ENCODE results near the gene FAM72D. TPM values are rescaled to one million over a fixed set of nuclear protein-coding genes. Genes with fewer than 3 reads are reported as not detected.
A peak's percentile ranks its signal among the peaks of the same experiment; 100 is the strongest.
"Not testable (repeated sequence)": the region's sequence is repeated elsewhere in the genome, so short reads cannot be mapped to it uniquely, and the experiment has no call there.

FAM72D gene
- total RNA-seq, 1 donor, result 0.27 TPM

DNA sequence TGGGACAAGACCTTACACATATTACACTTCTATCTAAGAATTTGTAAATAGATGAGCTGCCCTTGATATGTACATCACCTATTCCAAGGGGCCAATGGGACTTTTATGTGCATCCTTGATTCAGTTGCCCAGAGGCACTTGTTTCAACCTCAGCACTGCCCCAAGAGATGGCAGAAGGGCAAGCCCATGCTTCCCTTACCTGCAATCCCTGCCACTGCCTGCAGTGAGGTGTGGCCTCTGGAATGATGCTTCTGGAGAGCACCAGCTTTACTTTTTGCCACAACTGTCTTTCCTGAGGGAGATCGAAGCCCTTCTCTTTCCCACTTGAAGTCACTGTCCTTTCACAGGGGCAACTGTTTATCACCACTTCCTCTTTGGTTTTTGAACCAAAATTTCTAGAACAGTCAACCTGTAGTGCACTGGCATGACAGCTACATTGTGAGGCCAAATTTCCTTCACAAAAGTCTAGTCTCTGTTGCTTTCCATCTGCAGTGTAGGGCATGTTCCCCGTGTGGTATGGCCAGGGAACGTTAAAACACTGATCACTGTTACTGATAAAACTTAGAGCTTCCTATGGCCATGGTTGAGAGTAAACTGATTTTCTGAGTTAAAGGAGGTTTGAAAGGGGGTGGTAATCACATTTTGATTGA is 48.6 kb downstream of the FAM72D start:
- DNase-seq (ENCODE audit: low read depth in 2 of 3, low spot score in 2 of 3), result not testable (repeated sequence)

DNA sequence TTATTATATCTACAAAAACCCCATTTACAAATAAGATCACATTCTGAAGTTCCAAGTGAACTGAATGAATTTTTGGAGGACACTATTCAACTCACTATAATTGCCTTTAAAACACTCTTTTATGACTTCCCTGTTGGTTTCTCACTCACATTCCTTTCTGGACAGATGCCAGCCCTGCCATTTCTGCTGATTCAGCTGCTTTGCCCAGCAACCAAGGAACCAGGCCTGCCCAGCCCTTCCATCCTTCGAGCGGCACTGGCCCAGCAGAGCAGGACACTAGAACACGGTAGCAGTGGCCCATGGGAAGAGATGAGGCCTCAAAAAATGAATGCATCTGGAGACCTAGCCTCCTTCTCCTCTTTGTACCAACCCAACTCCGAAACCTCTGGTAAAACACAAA is 50.5 kb downstream of the FAM72D start:
- DNase-seq (ENCODE audit: low read depth in 2 of 3, low spot score in 2 of 3), result peak in 1 of 3 donors; percentile 3

DNA sequence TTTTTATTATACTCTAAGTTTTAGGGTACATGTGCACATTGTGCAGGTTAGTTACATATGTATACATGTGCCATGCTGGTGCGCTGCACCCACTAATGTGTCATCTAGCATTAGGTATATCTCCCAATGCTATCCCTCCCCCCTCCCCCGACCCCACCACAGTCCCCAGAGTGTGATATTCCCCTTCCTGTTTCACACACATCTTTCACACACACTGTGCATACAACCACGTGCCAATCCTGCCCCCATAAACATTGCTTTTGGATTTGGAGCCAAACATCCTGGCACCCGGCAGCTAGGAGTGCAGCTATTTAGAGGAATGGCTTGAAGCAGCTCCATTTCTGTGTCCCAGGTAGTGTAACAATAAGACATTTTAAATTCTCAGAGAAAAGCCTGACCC is 51.4 kb downstream of the FAM72D start:
- not testable (repeated sequence) for DNase-seq (ENCODE audit: low read depth in 2 of 3, low spot score in 2 of 3)

DNA sequence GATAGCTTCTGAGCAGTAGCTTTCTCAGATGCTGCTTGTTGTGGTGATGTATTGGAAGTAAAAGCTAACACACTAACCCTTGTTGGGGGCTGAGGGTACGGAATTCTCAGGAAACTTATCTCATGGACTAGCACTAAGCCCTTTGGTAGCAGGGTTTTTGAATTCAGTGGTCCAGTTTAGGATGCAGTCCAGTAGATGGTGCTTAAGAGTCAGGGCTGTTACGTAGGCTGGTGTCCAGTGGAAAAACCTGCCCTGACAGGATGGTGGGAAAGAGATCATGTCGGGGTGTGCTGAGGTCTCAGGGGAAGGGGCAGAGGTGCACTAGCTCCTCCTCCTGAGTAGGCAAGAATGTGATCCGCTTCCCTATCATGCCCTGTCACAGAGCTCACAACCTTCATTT is 59.6 kb downstream of the FAM72D start:
- not testable (repeated sequence) for DNase-seq (ENCODE audit: low read depth in 2 of 3, low spot score in 2 of 3)

DNA sequence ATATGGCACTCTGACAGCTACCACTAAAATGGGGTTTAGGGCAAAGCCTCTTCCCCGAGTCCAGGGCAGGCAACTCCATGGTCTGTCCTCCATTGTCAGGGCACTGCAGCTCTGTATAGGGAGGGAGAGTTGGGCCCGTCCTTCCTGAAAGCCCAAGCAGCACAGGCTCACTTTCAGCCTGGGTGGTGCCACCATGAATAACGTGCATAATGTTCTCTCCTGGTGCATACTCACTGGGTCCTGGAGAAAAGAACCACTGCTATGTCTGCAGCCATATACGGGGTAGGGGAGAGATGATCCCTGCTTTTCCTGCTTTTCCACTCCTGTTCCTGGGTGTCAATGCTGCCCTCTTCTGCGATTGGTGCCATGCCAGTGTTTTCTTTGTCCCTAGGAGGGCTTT is 60.1 kb downstream of the FAM72D start:
- DNase-seq (ENCODE audit: low read depth in 2 of 3, low spot score in 2 of 3), result not testable (repeated sequence)

DNA sequence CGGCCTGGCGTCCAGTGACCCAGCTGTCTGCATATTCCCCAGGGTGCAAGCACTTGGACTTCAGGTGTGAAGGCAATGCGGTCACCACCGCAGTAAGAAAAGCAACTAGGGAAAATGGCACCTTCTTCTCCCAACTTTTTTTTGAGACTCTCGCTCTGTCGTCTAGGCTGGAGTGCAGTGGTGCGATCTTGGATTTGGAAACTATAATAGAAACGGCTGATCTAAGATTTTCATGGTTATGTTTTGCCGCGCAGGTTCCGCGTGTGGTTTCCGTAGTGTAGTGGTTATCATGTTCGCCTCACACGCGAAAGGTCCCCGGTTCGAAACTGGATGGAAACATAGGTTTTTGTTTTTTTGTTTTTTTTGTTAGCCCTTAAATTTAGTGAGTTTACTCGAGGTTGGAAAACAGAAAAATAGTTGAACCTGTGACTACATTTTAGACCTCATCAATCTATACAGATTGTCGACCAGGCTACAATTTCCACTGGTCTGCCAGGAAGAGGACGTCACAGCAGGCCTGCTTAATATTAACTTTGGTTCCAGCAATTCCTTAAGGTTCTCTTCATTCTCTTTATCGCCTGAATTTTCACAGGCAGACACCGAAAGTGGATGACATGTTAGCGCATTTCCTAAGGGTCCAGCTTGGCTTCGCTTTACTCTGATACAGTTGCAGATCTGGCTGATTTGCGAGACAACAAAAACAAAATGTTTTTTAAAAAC is 61.3 kb downstream of the FAM72D start:
- DNase-seq (ENCODE audit: low read depth in 2 of 3, low spot score in 2 of 3), result peak; percentile 7 to 87 (median 46)

DNA sequence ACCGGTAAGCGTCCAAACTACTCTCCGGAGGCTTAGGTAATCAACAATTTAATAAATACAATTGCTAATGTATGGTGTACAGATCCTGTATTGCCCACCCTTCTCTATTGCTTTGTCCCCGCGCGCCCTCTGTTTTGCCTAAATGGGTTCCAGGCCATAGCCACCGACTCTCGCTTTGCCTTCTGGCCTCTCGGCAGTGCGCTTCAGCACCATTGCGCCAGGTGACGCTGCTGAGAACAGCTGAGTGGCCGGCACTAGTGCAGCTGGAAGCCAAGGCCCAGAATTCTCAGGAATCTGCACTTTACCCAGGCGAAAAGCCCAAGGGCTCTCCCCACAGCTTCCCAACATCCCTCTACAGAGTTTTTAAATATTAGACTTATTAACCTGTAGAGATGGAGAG is 61.9 kb downstream of the FAM72D start:
- DNase-seq (ENCODE audit: low read depth in 2 of 3, low spot score in 2 of 3), result not testable (repeated sequence)

DNA sequence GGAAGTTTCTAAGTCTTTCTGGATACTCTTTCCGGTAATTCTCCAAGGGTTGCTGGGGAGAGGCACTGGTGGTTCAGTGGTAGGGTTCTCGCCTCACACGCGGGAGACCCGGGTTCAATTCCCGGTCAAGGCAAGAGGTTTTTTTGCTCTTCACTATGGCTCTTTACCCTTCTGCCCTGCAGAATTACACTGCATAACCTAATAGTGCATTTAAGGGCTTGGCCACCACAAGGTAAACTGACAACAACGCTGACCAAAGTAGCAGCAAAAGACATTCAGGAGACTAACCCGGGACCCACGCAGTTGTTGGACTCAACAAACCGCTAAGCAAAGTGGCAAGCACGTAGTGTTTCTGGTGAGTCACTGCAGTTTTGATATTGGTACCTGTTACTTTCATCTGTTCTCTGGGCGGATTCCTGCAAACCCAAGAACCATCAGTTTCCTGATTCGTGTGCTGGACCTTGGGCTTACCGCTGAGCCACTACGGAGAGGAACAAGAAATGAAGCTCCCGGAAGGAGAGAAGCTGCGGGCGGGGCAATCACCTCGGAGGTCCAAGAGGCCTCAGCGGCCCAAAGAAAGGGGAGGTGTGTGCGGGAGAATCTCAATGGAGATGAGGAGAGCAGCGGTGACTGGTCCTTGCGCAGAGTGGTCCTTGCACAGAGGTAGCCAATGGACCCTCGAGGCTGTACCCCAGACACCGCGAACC is 65.4 kb downstream of the FAM72D start:
- not testable (repeated sequence) for DNase-seq (ENCODE audit: low read depth in 2 of 3, low spot score in 2 of 3)

Other genes starting within 250 kb of the FAM72D start
- gene SRGAP2B, start 646 bp upstream of the FAM72D start, total RNA-seq, result 4.6 TPM
- gene PPIAL4D, start 146.2 kb downstream of the FAM72D start, total RNA-seq, result not detected

Data from hematopoietic multipotent progenitor cell (in vitro differentiated cells).